DND-41 (cell line): ENCODE data around the gene WWP2.

Experiments
- CTCF ChIP-seq: IDR thresholded peaks from 2 replicates; pipeline ENCODE4 v1.5.1; 2012; ENCODE audit warnings: borderline replicate concordance, low read length, moderate library complexity, mild to moderate bottlenecking; ENCODE audit not compliant: poor library complexity, severe bottlenecking; ENCODE audit errors: extremely low read depth
- EZH2 ChIP-seq: IDR thresholded peaks from 3 replicates; pipeline ENCODE4 v1.6.1; 2012; ENCODE audit warnings: borderline replicate concordance, low read depth, mild to moderate bottlenecking, moderate library complexity, low read length, inconsistent platforms; ENCODE audit not compliant: severe bottlenecking

GRCh38 chr16:69812688-69813014 lies 50.5 kb downstream of the WWP2 start:
- TF ChIP-seq CTCF = no peak
- TF ChIP-seq EZH2 = no peak
